Ovary (tissue), 3 donors: ENCODE measurements around the gene MRPL33.

Source experiments
- CTCF ChIP-seq, 3 donors: fragments of 450-650 bp in 2 of 3; fragments of 200-600 bp in 1 of 3; IDR thresholded peaks; one replicate each; pipeline versions ENCODE4 v1.5.1 to v1.8.0; 2016 to 2022; ENCODE audit warnings: antibody characterized with exemption in 3 of 3, mild to moderate bottlenecking in 1 of 3
- EP300 ChIP-seq: sonication (generic); formaldehyde crosslinking; IDR thresholded peaks from one replicate; pipeline ENCODE4 v1.6.1; 2017; ENCODE audit warnings: antibody characterized with exemption
- POLR2A ChIP-seq: fragments of 450-650 bp; IDR thresholded peaks from one replicate; pipeline ENCODE4 v1.6.1; 2017; ENCODE audit warnings: antibody characterized with exemption, mild to moderate bottlenecking, moderate library complexity
- donor health status: DM: no; HTN: no; CAD: no.

GRCh38 chr2:27824401-27824800 is 52.9 kb downstream of the MRPL33 start:
- TF ChIP-seq CTCF (IDR thresholded peaks at IDR 0.05): no peak
- no peak for TF ChIP-seq EP300
- TF ChIP-seq POLR2A: no peak
